GOT3 (cell line): ENCODE measurements around the gene FETUB.

Source experiments
- DNase-seq: peaks from one replicate; lab custom pipeline; 2025; ENCODE audit warnings: mixed read lengths; lab: John Stamatoyannopoulos, UW

Gene FETUB

DNA sequence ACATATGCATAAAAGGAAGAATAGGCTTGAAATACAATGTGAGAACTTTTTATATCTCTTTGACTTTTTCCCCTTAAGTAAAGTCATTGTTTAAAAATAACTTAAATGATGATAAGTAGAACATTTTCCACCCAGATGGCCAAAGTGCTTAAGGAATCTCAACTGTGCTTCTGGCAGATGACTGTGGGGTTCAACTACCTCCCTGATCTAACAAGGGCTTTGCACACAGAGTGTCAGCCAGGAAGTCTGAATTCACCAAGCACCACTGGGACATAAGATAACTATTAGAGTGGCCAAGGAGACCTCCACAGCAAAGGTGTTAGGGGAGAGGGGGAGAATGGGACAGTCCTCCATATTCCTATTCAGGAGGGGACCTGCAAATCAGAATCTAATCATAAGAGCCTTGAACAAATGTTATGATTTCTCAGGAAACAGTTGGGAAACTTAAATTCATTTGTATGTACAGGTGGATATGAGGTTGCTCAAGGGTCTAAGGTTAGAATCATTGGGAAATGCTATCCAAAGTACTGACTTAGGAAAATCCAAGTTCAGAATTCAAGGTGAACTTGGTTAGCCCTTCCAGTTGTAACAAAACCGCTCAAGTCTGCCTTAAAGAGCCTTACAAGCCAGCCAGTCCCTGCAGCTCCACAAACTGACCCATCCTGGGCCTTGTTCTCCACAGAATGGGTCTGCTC, at the start of gene FETUB:
Gene FETUB (plus strand): TSS at position 622 of the 695 bp plus-strand sequence. CDS start 62 bp downstream, at position 684.
- DNase-seq = no peak

DNA sequence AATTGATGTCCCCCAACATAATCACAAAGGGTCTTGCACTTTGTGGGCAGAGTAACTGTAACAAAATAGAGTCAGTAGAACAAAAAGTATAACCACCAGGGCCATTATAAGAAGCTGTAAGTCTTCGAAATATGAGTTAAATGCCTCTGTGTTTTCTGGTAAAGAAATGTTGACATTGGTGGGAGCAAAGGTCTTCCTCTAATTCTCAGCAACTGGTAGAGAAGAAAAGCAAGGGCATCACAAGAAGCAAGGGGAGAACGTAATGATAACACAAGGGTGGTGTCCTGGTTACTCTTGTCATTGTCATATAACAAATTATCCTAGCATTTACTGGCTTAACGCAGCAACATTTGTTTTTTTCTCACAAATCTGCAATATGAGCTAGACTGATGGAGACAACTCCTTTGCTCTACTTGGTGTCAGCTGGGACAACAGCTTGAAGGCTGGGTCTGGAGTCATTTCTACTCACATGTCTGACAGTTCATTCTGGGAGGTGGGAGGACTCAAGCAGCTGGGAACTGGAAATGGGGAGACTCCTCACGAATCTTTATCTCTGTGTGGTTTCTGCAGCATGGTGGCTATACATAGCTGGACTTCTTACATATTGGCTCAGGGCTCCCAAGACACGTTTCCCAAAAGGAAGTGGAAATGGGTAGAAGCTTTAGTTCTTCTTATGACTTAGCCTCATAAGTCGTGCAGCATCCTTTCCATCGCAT, 49.5 kb upstream of the FETUB start:
- DNase-seq = no peak

DNA sequence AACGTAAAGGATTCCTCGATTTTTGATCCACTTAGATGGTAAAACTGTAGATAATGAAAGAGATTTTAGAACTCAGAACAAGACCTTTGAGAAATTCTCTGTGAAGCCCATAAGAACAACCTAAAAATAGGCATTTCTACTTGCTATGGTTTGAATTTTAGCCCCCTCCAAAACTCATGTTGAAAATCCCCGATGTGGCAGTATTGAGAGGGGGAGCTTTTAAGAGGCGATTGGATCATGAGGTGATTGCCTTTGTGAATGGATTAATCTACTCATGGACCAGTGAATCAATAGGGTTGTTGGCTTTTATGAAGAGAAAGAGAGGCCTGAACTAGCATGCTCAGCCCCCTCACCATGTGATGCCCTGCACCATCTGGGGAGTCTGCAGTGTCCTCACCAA, 47.5 kb upstream of the FETUB start:
- DNase-seq = no peak

- DNase-seq = no peak
Measured at GRCh38 chr3:186593862-186594261, 46.3 kb upstream of the FETUB start.

DNA sequence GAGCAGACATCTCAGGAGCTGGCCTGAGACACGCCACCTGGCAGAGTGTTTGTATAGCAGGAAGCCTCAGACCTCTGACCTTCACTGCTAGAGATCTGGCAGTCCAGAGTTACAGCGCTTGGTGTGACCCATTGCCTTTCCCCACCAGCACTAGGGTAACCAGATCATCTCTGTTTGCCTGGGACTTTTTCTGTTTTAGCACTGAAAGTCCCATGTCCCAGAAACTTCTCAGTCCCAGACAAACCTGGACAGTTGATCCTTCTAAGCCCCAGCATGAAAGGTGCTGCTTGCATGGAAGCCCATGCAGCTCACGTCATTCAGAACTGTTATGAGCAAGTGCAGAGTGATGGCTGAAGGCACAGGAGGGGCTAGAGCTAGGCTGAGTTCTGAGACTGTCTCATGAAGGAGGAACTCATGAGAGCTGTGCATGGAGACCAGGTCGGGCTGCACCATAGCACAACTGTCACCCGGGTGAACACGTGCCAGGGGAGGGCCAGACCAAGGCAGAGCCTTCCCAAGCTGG, 45.5 kb upstream of the FETUB start:
- no peak for DNase-seq

DNA sequence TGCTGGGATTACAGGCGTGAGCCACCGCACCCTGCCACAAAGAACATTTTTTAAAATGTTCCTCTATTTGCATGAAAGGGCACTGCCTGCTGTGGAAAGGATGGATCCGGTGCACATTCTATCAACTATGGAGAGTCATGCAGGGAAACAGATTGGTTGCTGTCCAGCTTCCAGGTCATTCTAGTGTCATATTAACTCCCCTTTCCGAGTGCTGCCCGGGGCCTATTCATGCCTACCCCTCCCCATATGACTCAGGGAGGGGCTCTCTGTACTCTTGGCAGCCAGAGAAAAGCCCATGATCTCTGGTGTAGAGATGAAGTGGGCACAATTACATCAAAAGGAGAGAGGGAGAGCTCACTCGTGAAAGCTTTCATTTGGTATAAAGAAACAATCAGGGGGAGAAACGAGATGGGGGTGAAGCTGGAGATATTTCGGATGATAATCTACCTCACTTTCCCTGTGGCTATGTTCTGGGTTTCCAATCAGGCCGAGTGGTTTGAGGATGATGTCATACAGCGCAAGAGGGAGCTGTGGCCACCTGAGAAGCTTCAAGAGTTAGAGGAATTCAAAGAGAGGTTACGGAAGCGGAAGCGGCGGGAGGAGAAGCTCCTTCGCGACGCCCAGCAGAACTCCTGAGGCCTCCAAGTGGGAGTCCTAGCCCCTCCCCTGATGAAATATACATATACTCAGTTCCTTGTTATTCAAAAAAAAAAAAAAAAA, 43.5 kb upstream of the FETUB start:
- DNase-seq = no peak

- DNase-seq = no peak
Measured at GRCh38 chr3:186598108-186598784, 42.0 kb upstream of the FETUB start.

- DNase-seq = no peak
Measured at GRCh38 chr3:186598794-186599141, 41.4 kb upstream of the FETUB start.

- no peak for DNase-seq
Measured at GRCh38 chr3:186599142-186599784, 40.9 kb upstream of the FETUB start.

DNA sequence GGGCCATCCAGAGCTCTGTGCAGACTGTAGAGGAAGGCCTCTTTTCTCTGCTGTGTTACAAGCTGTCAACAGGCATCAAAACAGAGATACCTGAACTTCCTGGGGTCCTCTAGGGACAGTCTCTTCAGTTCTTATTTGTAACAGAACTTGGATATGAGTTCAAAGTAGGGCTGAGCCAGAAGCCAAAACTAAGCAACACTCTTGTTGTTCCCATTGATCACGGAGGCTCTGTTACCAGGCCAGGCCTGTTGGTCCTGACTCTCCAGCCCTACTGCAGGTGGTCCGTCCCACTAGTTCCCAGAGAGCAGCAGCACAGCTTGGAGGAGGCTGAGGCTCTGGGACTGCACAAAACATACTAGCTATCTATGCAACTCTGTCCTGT, 40.4 kb upstream of the FETUB start:
- no peak for DNase-seq

DNA sequence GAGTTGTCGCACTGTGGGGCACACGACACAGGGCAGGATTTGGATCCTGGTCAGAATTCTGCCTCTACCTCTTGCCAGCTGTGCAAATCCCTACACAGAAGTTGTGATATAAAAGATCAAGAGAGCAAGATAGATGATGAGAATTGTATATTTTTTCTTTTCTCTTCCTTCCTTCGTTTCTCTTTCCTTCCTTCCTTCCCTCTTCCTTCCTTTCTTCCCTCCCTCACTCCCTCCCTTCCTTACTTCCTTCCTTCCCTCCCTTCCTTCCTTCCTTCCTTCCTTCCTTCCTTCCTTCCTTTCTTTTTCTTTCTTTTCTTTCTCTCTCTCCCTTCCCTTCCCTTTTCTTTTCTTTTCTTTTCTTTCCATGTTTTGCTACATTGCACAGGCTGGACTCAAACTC, 39.3 kb upstream of the FETUB start:
- no peak for DNase-seq

DNA sequence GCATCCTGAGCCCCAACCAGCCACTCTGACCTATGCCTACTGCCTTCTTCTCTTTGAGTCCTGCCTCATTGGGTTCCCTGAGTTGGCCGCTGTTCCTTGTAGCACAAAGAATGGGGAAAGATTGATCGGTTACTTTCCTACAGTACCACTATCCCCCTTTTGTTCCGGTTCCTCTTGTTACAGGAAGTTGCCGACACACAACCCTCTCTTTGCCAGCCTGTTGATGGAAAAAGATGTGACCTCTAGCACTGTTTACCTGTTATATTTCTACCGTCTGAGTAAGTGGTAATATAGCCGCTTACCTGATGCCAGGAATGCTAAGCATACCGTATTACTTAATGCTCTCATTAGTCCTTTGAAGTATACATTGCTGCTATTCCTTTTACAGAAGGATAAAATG, 37.0 kb upstream of the FETUB start:
- no peak for DNase-seq

GRCh38 chr3:186605078-186605477, 35.1 kb upstream of the FETUB start:
- no peak for DNase-seq

DNA sequence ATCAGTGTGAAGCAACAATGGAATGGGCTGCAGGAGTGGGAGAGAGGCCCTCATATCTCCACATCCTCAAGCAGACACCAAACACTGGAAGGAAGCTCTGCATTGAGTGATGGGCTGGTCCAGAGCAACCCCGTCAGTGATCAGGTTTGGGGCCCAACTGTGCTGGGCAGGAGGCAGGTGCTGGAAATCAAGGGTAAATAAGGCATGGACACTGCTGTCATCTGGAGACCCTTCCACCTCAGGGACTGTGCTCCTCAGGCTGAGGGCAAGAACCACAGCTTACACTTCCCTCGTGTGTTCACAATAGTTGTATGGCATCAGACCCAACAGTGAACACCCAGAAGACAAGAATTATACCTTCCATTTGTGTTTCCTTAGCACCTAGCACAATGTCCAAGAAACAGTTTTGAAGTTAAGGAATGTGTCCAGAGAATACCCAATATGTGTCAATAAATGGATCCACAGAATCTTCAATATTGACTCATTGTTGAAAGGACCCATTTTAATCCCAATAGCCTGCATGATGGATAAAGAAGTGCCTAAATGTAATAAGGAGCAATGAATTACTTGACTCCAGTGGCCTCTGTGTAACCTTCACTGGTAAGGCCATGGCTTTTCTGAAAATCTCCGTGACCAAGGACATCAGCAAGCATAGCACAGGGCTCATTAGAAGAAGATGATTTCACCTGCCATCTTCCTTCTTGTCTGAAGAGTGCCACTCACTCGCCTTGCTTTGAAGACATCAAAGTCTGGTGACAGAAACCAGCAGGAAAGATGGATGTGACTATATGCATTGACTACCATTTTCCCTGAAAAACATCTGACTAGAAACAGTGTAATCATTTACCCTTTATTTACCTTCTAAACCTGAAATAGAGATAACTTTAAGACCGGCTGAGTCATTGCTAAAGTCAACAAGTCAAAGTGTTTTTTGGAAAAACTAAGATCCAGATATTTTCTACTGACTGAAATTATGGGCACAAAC, 34.3 kb upstream of the FETUB start:
- DNase-seq = no peak

DNA sequence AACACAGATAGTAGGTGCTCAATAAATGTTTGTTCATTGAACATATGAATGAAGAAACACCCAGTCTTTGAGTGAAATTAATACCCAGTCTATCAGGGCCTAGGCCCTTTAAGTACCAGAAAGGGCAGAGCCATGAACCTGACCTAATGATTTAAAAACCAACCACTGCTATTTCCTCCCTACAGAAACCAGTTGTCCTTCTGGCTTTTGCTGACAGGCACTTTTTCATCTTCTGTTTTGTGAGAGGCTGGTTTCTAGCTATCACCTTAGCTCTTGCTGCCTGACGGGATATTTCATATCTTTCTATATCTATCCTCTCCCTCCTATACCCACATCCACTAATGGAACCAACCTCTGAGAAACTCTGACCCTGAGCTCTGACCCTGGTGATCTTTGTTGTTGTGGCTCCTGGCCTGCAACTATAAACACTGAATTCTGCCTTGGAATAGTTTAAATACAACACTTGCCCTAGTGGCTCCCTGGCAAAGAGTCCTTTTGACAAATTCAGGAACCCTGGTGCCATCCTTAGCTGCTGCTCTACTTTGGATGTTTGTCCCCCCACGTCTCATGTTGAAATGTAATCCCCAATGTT, 31.5 kb upstream of the FETUB start:
- DNase-seq = no peak

DNA sequence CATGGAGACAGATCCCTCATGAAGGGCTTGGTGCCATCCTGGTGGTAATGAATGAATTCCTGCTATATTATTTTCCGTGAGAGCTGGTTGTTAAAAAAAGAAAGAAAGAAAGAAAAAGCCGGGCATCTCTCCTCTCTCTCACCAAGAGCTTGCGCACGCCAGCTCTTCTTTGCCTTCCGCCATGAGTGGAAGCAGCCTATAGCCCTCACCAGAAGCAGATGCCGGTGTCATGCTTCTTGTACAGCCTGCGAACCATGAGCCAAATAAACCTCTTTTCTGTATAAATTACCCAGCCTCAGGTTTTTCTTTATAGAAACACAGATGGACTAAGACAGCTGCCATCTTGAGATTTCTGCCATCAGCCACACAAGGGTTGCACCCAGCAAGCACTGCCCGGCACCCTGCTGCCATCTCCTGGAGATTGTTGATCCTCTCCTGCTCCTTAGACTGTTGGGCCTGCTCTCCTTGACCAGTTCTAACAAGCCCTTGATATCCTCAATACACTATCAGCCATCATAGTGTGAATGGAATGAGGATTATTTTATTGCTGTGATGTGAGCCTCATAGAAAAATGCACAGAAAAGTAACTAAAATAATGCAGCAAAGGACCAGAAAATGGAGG, 30.8 kb upstream of the FETUB start:
- DNase-seq = no peak

DNA sequence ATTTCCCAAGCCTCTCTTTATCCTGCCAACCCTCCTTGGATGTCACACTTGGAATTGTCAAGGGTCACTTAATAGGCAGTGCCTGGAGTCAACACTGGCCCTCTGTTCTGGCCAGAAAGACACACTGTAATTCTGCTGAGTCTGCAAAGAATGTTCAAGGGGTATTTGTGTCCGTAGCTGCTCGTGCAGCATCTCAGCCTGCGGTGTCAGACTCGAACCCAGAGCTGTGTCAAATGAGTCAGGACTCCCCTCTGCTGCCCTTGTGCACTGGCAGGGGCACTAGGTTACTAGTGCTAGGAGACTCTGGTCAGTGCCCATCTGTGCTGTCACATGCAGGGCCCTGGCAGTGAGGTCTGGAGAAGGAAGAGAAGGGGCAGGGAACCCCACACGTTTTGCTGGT, 28.1 kb upstream of the FETUB start:
- no peak for DNase-seq

- no peak for DNase-seq
Measured at GRCh38 chr3:186612721-186613636, 27.2 kb upstream of the FETUB start, which contains the start of gene AHSG. TSS of gene AHSG (plus strand) at chr3:186613060. CDS start at chr3:186613142, 82 bp downstream.
